A549 treated with AZD9567 at 1 μM for 4 hours (cell line): Measurements from ENCODE around the gene COQ2. TPM values are rescaled to one million over a fixed set of nuclear protein-coding genes. Genes with fewer than 3 reads are reported as not detected.

Experiments used
- total RNA-seq: library from RNA; stranded (reverse); fragments of 200-300 nt; extraction: Qiagen RNA extraction; gene quantifications from 5 replicates; pipeline ENCODE4 v1.2.3, GENCODE V29; 2022; ENCODE audit not compliant: insufficient read depth

Gene COQ2, protein sequence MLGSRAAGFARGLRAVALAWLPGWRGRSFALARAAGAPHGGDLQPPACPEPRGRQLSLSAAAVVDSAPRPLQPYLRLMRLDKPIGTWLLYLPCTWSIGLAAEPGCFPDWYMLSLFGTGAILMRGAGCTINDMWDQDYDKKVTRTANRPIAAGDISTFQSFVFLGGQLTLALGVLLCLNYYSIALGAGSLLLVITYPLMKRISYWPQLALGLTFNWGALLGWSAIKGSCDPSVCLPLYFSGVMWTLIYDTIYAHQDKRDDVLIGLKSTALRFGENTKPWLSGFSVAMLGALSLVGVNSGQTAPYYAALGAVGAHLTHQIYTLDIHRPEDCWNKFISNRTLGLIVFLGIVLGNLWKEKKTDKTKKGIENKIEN
- 15.1 to 20.8 TPM (median 19.7 TPM) in 5 replicates for total RNA-seq

DNA sequence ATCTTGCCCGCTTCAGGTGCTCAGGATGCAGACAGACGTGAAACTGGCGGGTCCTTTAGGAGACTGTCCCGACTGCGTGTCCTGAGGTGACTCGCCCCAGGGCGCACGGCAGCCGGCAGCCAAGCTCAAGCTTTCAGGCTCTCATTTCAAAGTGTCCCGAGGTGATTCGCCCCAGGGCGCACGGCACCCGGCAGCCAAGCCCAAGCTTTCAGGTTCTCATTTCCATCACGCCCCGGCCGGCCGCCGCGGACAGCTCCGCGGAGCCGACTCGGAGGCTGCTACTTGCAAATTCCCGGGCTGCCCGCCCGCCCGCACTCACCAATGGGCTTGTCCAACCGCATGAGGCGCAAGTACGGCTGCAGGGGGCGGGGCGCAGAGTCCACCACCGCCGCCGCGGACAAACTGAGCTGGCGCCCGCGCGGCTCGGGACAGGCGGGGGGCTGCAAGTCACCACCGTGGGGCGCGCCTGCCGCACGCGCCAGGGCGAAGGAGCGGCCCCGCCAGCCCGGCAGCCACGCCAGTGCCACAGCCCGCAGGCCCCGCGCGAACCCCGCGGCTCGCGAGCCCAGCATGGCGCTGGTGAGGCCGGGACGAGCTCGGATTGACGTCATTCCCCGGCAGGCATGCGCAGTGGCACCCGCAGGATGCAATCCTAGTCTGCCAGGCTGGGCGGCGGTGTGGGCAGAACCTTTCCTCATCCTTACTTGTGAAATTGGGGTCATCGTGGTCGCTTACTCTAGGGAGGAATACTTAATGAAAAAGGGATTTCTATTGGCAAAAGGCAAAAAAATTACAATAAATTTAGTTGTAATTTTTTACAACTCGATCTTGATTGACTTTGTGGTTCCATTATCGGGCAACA is at the start of gene COQ2:
Gene COQ2, minus strand, starts transcription at position 606 of the 862 bp plus-strand sequence. Its CDS starts 34 bp downstream, at position 572.

Other genes starting within 250 kb of the COQ2 start
- 22.5 to 31.1 TPM (median 24.3 TPM) in 5 replicates for gene COPS4, start 249.6 kb downstream of the COQ2 start, total RNA-seq
- 0.84 to 1.3 TPM (median 1.2 TPM) in 4 of 5 replicates, not detected in the other for gene PLAC8, start 170.1 kb downstream of the COQ2 start, total RNA-seq
- gene HPSE, start 50.0 kb upstream of the COQ2 start, total RNA-seq: 0.69 to 1.6 TPM (median 1.1 TPM) in 5 replicates
- gene HELQ, start 171.0 kb upstream of the COQ2 start, total RNA-seq: 4.8 to 6.1 TPM (median 5.2 TPM) in 5 replicates
- gene MRPS18C, start 171.3 kb upstream of the COQ2 start, total RNA-seq: 42.7 to 56.3 TPM (median 48.3 TPM) in 5 replicates
- 5.5 to 7.1 TPM (median 6.9 TPM) in 5 replicates for gene ABRAXAS1, start 200.3 kb upstream of the COQ2 start, total RNA-seq